ENCODE results near the gene GPR155.

DNA sequence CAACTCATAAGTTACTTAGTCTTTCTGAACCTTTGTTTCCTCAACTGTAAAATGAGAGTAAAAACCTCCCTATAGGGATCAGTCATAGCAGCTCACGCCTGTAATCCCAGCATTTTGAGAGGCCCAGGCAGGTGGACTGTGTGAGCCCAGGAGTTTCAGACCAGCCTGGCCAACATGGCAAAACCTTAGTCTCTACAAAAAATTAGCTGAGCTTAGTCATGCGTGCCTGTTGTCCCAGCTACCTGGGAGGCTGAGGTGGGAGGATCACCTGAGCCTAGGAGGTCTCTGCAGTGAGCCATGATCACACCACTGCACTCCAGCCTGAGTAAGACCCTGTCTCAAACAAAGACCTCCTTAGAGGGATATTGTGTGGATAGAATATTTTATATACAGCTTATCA, 2.3 kb downstream of the GPR155 start:
- TF ChIP-seq, protein P1, sequence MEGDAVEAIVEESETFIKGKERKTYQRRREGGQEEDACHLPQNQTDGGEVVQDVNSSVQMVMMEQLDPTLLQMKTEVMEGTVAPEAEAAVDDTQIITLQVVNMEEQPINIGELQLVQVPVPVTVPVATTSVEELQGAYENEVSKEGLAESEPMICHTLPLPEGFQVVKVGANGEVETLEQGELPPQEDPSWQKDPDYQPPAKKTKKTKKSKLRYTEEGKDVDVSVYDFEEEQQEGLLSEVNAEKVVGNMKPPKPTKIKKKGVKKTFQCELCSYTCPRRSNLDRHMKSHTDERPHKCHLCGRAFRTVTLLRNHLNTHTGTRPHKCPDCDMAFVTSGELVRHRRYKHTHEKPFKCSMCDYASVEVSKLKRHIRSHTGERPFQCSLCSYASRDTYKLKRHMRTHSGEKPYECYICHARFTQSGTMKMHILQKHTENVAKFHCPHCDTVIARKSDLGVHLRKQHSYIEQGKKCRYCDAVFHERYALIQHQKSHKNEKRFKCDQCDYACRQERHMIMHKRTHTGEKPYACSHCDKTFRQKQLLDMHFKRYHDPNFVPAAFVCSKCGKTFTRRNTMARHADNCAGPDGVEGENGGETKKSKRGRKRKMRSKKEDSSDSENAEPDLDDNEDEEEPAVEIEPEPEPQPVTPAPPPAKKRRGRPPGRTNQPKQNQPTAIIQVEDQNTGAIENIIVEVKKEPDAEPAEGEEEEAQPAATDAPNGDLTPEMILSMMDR (conservative IDR thresholded peaks at IDR 0.05; ENCODE audit: low read depth, low read length): no peak
- no peak for TF ChIP-seq EZH2 (IDR thresholded peaks at IDR 0.05; ENCODE audit: low read length, unreplicated experiment)

All from PC-3 (cell line).